ENCODE results near the gene ARFRP1. TPM values are rescaled to one million over a fixed set of nuclear protein-coding genes. Genes with fewer than 3 reads are reported as not detected.

Gene ARFRP1
- total RNA-seq, 1 donor from 2014 or later: 46.1 TPM

DNA sequence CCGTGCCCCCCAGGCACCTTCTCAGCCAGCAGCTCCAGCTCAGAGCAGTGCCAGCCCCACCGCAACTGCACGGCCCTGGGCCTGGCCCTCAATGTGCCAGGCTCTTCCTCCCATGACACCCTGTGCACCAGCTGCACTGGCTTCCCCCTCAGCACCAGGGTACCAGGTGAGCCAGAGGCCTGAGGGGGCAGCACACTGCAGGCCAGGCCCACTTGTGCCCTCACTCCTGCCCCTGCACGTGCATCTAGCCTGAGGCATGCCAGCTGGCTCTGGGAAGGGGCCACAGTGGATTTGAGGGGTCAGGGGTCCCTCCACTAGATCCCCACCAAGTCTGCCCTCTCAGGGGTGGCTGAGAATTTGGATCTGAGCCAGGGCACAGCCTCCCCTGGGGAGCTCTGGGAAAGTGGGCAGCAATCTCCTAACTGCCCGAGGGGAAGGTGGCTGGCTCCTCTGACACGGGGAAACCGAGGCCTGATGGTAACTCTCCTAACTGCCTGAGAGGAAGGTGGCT, 10.4 kb downstream of the ARFRP1 start:
- TF ChIP-seq, protein P1, sequence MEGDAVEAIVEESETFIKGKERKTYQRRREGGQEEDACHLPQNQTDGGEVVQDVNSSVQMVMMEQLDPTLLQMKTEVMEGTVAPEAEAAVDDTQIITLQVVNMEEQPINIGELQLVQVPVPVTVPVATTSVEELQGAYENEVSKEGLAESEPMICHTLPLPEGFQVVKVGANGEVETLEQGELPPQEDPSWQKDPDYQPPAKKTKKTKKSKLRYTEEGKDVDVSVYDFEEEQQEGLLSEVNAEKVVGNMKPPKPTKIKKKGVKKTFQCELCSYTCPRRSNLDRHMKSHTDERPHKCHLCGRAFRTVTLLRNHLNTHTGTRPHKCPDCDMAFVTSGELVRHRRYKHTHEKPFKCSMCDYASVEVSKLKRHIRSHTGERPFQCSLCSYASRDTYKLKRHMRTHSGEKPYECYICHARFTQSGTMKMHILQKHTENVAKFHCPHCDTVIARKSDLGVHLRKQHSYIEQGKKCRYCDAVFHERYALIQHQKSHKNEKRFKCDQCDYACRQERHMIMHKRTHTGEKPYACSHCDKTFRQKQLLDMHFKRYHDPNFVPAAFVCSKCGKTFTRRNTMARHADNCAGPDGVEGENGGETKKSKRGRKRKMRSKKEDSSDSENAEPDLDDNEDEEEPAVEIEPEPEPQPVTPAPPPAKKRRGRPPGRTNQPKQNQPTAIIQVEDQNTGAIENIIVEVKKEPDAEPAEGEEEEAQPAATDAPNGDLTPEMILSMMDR (IDR thresholded peaks at IDR 0.05): no peak

DNA sequence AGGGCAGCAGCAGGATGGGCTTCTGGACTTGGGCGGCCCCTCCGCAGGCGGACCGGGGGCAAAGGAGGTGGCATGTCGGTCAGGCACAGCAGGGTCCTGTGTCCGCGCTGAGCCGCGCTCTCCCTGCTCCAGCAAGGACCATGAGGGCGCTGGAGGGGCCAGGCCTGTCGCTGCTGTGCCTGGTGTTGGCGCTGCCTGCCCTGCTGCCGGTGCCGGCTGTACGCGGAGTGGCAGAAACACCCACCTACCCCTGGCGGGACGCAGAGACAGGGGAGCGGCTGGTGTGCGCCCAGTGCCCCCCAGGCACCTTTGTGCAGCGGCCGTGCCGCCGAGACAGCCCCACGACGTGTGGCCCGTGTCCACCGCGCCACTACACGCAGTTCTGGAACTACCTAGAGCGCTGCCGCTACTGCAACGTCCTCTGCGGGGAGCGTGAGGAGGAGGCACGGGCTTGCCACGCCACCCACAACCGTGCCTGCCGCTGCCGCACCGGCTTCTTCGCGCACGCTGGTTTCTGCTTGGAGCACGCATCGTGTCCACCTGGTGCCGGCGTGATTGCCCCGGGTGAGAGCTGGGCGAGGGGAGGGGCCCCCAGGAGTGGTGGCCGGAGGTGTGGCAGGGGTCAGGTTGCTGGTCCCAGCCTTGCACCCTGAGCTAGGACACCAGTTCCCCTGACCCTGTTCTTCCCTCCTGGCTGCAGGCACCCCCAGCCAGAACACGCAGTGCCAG, 11.0 kb downstream of the ARFRP1 start, which contains the start of gene TNFRSF6B:
TNFRSF6B (plus strand) TSS at position 25 of the 729 bp plus-strand sequence; CDS start at position 141, 116 bp downstream.
- TF ChIP-seq, protein P1 (IDR thresholded peaks at IDR 0.05): no peak
- H3K4me1 Mint-ChIP-seq (ENCODE audit: unreplicated experiment): peaks cover 35% of the 10 kb centered on the region
- H3K4me3 Mint-ChIP-seq (ENCODE audit: unreplicated experiment): no peak within 1 kb of the TSS
- peak within 1 kb of the TSS; percentile 18 for H3K27ac Mint-ChIP-seq (ENCODE audit: unreplicated experiment)
- no peaks in the 10 kb centered on the region for H3K9me3 Mint-ChIP-seq (ENCODE audit: unreplicated experiment)
- no peak for DNase-seq (ENCODE audit: extremely low spot score, unreplicated experiment)
- H3K27me3 Mint-ChIP-seq (ENCODE audit: unreplicated experiment): no peaks in the 10 kb centered on the region
- no peaks in the 10 kb centered on the region for H3K36me3 Mint-ChIP-seq (ENCODE audit: unreplicated experiment)

More for the DNA sequence above, 10.4 kb downstream of the ARFRP1 start:
- DNase-seq (ENCODE audit: extremely low spot score, unreplicated experiment): no peak
- Mint-ChIP-seq H3K9me3 (ENCODE audit: unreplicated experiment) (no peaks in the 10 kb centered on the region), H3K4me3 (ENCODE audit: unreplicated experiment) (no peak overlapping the region), H3K27ac (ENCODE audit: unreplicated experiment) (peak overlapping the region; percentile 18), H3K4me1 (ENCODE audit: unreplicated experiment) (peaks cover 31% of the 10 kb centered on the region), H3K27me3 (ENCODE audit: unreplicated experiment) (no peaks in the 10 kb centered on the region), H3K36me3 (ENCODE audit: unreplicated experiment) (no peaks in the 10 kb centered on the region)

DNA sequence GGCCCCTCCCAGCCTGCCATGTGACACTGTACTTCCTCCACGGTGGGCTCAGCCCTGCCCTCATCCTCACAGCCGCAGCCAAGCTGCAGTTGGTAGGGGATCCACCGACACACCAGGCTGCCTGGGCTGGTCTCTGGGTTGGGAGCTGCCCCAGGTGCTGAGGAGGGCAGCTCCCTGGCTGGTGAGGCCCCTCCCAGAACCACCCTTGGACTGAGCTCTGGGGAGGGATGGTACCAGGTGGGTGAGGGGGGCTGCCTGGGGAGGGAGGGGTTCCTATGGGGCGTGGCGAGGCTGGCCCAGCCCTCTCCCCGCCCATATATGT, 11.5 kb downstream of the ARFRP1 start:
- no peak for DNase-seq (ENCODE audit: extremely low spot score, unreplicated experiment)
- Mint-ChIP-seq H3K27me3 (ENCODE audit: unreplicated experiment) (no peaks in the 10 kb centered on the region), H3K9me3 (ENCODE audit: unreplicated experiment) (no peaks in the 10 kb centered on the region), H3K4me1 (ENCODE audit: unreplicated experiment) (peaks cover 40% of the 10 kb centered on the region), H3K36me3 (ENCODE audit: unreplicated experiment) (no peaks in the 10 kb centered on the region), H3K4me3 (ENCODE audit: unreplicated experiment) (no peak overlapping the region), H3K27ac (ENCODE audit: unreplicated experiment) (no peak overlapping the region)
- TF ChIP-seq, protein P1 (IDR thresholded peaks at IDR 0.05): no peak

DNA sequence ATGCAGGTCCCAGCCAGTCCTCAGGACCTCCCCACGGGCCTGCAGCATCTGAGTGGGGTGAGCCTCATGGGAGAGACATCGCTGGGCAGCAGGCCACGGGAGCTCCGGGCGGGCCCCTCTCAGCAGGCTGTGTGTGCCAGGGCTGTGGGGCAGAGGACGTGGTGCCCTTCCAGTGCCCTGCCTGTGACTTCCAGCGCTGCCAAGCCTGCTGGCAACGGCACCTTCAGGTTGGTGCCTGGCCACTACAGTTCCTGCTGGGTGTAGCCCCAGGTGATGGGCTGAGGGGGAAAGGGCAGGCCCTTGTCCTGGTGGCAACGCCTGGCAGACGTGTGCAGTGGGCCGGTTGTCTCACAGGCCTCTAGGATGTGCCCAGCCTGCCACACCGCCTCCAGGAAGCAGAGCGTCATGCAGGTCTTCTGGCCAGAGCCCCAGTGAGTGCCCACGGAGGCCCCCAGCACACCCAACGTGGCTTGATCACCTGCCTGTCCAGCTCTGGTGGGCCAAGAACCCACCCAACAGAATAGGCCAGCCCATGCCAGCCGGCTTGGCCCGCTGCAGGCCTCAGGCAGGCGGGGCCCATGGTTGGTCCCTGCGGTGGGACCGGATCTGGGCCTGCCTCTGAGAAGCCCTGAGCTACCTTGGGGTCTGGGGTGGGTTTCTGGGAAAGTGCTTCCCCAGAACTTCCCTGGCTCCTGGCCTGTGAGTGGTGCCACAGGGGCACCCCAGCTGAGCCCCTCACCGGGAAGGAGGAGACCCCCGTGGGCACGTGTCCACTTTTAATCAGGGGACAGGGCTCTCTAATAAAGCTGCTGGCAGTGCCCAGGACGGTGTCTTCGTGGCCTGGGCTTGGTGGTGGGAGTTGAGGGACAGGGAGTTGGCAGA, 12.1 kb downstream of the ARFRP1 start:
- no peak overlapping the region for H3K4me3 Mint-ChIP-seq (ENCODE audit: unreplicated experiment)
- H3K36me3 Mint-ChIP-seq (ENCODE audit: unreplicated experiment): no peaks in the 10 kb centered on the region
- TF ChIP-seq, protein P1 (IDR thresholded peaks at IDR 0.05): no peak
- no peak for DNase-seq (ENCODE audit: extremely low spot score, unreplicated experiment)
- no peaks in the 10 kb centered on the region for H3K27me3 Mint-ChIP-seq (ENCODE audit: unreplicated experiment)
- no peaks in the 10 kb centered on the region for H3K9me3 Mint-ChIP-seq (ENCODE audit: unreplicated experiment)
- peaks cover 43% of the 10 kb centered on the region for H3K4me1 Mint-ChIP-seq (ENCODE audit: unreplicated experiment)
- no peak overlapping the region for H3K27ac Mint-ChIP-seq (ENCODE audit: unreplicated experiment)

All from osteocyte (in vitro differentiated cells).